GM23248 (cell line): ENCODE results near the gene UFSP2.

Experiments used
- EZH2 ChIP-seq: fragments of 200-600 bp; sonication (generic); IDR thresholded peaks from 2 replicates; pipeline ENCODE4 v1.6.1; 2018; ENCODE audit warnings: antibody characterized with exemption, mild to moderate bottlenecking; ENCODE audit not compliant: insufficient read depth, poor library complexity, severe bottlenecking
- EZH2phosphoT487 ChIP-seq: fragments of 200-600 bp; sonication (generic); IDR thresholded peaks from 2 replicates; pipeline ENCODE4 v1.6.1; 2018; ENCODE audit warnings: antibody characterized with exemption, moderate library complexity, mild to moderate bottlenecking, low read depth; ENCODE audit not compliant: insufficient read depth

DNA sequence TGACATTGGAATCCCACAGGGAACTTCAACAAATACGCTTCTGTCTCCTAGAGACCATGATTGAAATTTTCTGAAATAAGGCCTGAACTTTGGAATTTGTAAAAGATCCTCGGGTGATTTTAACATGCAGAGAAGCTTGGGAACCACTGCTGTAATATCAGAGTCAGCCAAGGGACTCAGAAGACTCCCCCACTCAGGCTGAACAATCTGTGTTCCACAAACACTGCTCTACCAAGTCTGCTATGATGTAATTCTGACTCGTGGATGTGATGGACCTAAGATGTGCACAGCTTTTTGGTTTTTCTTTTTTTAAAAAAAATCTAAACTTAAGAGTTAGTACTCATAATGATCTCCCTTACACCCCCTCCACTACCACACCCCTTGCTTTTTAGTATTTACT lies 56.0 kb downstream of the UFSP2 start:
- TF ChIP-seq EZH2 (no peak), EZH2phosphoT487 (no peak)
